HG03025 (cell line): Measurements from ENCODE around the gene NAA20.

Source experiments
- ATAC-seq: cut with Tn5 transposase; IDR thresholded peaks from one replicate; pipeline ENCODE4 v1.9.1; 2021; ENCODE audit warnings: mild to moderate bottlenecking, moderate library complexity; ENCODE audit not compliant: unreplicated experiment, low FRiP score

The NAA20 gene

DNA sequence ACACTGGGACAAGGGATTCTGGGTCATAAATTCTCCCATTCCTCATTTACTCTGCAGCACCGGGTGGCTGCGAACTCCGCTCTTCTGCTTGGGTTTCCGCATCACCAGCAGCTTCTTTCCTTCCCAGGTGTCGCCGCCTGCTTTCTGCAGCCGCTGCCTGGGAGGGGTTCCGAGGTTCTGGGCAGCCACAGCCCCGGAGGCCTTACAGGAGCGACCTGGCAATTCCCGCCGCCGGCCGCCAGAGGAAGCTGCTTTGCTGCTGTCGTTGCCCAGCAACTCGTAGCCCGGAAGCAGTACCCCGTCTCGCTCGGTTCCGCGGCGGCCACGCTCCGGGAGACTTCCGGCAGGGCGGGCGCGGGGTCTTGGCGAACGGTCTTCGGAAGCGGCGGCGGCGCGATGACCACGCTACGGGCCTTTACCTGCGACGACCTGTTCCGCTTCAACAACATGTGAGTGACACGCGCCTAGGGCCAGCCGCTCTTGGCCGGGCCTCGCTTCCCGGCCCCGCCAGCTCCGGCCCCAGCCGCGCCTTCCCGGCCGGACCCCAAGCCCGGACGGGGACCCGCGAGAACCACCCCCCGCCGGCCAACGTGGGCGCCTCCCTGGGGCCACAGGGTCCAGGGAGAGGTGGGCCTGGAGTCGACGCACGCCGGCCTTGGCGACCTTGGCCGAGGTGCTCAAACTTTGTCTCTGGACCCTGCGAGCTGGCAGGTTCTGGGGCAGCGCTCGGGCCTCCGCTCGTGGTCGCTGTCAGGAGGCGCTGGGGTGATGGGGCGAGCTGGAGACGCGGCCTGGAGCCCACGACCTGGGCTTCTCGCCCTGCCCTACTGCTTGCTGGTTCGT is at the start of gene NAA20:
TSS of gene NAA20 (plus strand) at position 362 of the 843 bp plus-strand sequence. CDS start at position 397, 35 bp downstream.
- peak; percentile 92 for ATAC-seq

- no peak for ATAC-seq
Observed at GRCh38 chr20:19967445-19967844, 49.7 kb upstream of the NAA20 start.

- ATAC-seq: no peak
Observed at GRCh38 chr20:19968028-19968427, 49.1 kb upstream of the NAA20 start.

GRCh38 chr20:19968466-19969073 is 48.6 kb upstream of the NAA20 start:
- no peak for ATAC-seq

- ATAC-seq: no peak
Observed at GRCh38 chr20:19969106-19969505, 48.1 kb upstream of the NAA20 start.

- no peak for ATAC-seq
Observed at GRCh38 chr20:19969507-19970255, 47.5 kb upstream of the NAA20 start.

DNA sequence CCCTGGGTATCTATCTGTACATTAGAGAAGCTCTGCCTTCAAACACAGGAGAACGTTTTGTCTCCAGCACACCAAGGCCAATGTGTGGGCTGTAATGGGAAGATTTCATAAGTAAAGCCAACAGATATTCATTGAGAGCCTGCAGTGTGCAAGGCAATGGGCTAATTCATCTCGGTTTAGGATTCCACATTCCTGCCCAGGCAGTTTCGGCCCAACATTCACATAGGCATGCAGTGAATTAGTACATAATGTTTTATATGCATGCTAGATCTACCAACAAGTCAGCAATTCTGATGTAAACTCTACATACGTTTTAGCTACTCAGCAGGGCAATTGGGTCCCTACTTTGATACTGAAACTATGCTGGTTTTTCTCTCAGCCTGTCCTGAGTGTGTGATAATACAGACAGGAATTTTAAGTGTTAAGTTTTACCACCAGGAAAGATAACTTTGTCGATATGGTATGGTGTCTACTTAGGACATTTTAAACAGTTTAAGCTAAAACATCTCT is 46.9 kb upstream of the NAA20 start:
- no peak for ATAC-seq

GRCh38 chr20:19971116-19971515 is 46.0 kb upstream of the NAA20 start:
- ATAC-seq: no peak

GRCh38 chr20:19973961-19974629 is 43.1 kb upstream of the NAA20 start:
- ATAC-seq: no peak

DNA sequence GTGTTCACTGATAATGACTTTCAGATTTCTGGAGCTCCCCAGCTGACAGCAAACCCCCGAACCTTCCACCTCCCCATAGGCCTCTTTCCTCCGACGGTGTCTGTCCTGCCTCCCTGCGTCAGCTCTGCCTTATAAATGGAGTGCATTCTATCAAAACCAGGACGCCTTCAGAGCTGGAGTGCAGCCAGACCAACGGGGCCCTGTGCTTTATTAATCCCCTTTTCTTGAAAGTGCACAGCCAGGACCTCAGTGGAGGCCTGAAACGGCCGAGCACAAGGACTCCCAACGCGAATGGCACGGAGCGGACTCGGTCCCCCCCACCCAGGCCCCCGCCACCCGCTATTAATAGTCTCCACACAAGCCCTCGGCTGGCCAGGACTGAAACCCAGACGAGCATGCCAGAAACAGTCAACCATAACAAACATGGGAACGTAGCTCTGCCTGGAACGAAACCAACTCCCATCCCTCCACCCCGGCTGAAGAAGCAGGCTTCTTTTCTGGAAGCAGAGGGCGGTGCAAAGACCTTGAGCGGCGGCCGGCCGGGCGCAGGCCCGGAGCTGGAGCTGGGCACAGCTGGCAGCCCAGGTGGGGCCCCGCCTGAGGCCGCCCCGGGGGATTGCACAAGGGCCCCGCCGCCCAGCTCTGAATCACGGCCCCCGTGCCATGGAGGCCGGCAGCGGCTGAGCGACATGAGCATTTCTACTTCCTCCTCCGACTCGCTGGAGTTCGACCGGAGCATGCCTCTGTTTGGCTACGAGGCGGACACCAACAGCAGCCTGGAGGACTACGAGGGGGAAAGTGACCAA is 42.3 kb upstream of the NAA20 start:
- ATAC-seq: no peak

DNA sequence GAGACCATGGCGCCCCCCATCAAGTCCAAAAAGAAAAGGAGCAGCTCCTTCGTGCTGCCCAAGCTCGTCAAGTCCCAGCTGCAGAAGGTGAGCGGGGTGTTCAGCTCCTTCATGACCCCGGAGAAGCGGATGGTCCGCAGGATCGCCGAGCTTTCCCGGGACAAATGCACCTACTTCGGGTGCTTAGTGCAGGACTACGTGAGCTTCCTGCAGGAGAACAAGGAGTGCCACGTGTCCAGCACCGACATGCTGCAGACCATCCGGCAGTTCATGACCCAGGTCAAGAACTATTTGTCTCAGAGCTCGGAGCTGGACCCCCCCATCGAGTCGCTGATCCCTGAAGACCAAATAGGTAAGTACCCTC is 41.7 kb upstream of the NAA20 start:
- no peak for ATAC-seq

DNA sequence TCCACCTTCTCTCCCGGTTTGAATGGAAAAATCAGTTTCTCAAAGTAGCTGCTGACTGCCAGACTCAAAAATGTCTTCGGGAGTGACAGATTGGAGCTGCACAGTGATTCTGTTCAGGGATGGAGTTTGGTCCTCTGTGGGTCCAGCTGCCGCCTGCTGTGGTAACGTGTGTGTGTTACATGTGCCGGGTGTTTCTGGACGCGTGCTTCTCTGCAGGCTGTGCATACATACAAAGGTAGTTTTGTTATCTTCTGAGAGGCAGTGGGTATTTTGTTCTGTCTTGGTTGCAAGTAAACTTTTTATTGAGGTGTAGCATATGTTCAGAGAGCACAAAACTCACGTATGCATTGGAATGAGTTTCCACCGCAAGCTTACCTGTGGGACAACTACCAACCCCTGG is 41.3 kb upstream of the NAA20 start:
- no peak for ATAC-seq

- ATAC-seq: no peak
Observed at GRCh38 chr20:19976595-19977372, 40.4 kb upstream of the NAA20 start.

DNA sequence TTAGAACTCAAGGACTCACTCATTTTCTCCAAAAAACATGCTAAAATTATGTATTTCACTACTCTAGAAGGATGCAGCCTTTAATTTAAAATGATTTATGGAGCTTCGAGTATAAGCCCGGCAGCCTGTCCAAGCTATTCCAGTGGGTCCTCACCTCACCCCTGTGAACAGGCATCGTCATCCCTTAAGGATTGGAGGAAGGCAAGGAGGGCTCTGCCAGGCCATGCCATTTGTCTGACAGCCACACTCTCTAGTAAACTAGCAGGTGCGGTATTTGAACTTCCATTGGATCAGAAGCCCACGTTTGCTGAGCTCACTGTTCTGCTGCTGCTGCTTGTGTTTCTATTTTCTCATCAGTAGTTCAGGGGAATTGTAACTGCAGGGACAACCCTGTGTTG is 39.8 kb upstream of the NAA20 start:
- no peak for ATAC-seq

DNA sequence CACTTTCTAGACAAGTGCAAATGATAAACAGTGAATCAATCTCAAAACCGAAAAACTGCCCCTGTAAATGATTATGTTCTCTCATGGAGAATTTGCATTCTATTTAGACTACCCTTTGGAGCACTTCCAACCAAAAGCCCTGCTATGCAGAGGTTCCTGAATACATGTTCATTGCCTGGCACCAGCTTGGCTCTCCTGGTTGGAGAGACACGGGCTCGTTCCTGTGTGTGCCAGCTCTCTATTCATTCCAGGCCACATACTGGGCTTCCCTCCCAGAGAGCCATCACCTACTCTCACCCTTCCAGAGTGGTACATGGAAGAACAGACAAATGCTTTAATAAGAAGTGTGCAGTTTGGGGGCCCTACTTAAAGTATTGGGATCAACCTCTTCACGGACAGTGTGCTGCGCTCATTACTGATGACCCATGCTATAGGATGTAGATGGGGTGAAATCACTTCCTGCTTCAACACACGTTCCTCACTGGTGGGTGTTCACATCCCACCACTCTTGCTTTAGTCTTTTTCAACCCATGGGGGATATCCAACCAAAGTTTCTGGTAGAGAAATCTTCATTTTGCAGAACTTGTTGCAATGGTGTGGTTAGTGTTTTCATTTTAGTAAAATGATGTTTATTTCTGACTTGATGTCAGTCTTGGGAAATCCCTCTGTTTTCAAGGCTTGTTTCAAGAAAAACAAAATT is 38.5 kb upstream of the NAA20 start:
- no peak for ATAC-seq

DNA sequence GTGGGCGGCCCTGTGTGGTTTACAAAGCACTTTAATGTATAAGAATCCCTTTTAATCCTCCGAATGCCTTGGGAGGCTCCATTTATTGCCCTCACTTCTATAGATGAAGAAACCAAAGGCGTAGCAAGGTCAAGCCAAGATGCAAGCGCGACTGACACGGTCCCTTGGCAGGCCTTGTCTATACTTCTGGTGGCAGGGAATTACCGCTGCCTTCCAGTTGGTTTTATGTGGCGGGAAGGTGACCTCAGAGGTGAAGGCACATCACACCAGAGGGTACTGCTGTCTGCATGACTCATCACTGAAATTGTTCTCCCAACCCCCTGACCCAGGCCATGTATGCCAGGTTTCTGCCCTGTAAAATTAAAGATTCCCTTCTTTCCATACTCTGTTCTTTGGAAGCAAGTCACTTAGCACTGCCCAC is 36.1 kb upstream of the NAA20 start:
- ATAC-seq: no peak

DNA sequence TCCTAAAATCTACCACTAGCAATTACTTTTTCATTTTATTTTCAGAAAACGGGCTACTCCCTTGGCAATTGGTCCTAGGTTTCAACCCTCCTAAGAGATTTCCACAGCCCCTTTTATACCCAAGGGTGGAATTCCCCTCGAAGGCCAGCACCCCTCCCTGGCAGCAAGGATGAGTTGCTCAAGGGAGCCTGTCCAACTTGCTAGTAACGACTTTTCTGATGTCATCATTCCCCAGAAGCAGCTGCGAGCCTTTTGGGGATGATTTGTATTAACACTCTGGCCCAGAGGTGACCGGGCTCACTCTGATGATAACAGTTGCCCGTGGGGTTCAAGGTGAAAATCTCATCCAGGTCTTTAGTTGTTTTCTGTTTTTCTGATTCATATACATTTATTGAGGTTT is 30.7 kb upstream of the NAA20 start:
- no peak for ATAC-seq

- ATAC-seq: no peak
Observed at GRCh38 chr20:19987046-19987445, 30.1 kb upstream of the NAA20 start.

GRCh38 chr20:19990850-19991249 is 26.3 kb upstream of the NAA20 start:
- ATAC-seq: no peak
